ENCODE data around the gene RHOA.

RHOA gene

DNA sequence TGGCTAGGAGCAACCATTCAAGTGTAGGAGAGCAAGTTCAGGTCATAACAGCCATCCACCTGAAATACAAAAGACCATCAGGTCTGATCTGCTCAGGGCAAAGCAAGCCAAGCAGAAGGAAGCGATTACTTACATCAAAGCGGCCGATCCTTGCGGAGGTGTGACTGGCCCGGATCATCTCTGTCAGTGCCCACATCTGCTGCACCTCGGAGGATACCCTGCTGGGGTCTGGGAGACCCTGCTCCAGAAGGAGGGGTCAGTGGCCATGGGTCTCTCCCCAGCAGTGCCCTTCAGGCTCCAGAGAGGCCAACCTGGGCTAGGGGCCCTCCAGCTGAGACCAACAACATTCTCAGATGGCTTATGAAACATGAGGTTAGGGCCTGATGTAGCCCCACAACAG, 13.0 kb upstream of the RHOA start:
- TF ChIP-seq, protein P1, sequence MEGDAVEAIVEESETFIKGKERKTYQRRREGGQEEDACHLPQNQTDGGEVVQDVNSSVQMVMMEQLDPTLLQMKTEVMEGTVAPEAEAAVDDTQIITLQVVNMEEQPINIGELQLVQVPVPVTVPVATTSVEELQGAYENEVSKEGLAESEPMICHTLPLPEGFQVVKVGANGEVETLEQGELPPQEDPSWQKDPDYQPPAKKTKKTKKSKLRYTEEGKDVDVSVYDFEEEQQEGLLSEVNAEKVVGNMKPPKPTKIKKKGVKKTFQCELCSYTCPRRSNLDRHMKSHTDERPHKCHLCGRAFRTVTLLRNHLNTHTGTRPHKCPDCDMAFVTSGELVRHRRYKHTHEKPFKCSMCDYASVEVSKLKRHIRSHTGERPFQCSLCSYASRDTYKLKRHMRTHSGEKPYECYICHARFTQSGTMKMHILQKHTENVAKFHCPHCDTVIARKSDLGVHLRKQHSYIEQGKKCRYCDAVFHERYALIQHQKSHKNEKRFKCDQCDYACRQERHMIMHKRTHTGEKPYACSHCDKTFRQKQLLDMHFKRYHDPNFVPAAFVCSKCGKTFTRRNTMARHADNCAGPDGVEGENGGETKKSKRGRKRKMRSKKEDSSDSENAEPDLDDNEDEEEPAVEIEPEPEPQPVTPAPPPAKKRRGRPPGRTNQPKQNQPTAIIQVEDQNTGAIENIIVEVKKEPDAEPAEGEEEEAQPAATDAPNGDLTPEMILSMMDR (IDR thresholded peaks at IDR 0.05; ENCODE audit: control extremely low read depth, extremely low read depth, low read depth, missing control alignments), result no peak
- DNase-seq (ENCODE audit: extremely low spot score), result no peak
- POLR2A ChIA-PET, result interaction anchor here (3.8 kb wide), 1 partner anchor 13 kb away, joined by 22 read pairs; the partner anchor contains the start of genes RHOA and TCTA
- CTCF ChIA-PET, result interaction anchor here (1.7 kb wide), 1 partner anchor 9 kb away, joined by 6 read pairs; no protein-coding TSS in a partner anchor

DNA sequence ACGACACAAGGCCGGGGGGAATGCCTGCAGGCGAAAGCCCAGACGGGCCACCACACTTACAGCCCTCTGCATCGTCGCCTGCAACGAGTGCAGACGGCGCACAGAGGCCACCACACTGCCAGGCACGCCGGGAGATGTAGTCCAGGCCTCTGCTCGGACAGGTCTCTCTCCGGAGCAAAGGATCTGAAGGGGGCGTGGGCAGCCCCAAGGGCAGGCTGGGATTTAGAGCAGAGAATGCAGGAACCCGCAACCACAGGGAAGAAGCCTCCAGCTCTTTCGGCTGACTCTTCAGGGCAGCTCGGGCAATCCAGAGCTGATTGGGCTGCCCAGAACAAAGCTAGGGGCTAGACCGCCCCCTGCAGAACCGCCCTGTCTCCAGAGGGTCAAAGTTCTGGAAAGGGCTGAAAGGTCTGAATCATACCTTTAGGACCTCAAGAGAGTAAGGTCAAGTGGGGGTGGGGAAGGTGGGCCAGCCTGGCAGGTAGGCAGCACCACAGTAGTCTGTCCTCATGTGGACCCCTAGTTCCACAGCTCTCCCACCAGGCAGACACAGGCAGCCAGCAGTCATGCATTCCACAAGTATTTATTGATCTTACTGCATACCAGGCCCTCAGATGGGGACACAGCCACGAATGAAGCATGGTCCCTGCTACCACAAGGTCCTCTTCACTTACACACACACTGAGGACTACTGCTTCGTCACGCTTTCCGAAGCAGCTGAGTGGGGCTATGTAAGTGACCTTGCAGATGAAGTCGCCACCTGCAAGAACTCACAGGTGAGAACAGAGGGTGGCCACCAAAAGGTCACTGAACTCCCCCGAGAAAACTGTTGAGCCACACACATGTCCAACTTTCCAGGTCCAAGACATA, 10.8 kb upstream of the RHOA start, which contains the start of gene AMT:
Gene AMT, minus strand, starts transcription at position 95 of the 870 bp plus-strand sequence. Its CDS starts 23 bp downstream, at position 72.
- ChIA-PET POLR2A (interaction anchor here (2.5 kb wide), 1 partner anchor 10 kb away, joined by 12 read pairs; the partner anchor contains the start of genes RHOA and TCTA), CTCF (interaction anchor here (1.4 to 2.0 kb wide), 3 partner anchors 10 to 82 kb away, joined by 3 to 11 read pairs (median 4); partner anchors contain the start of genes RHOA, TCTA and USP4)
- TF ChIP-seq, protein P1 (IDR thresholded peaks at IDR 0.05; ENCODE audit: control extremely low read depth, extremely low read depth, low read depth, missing control alignments), result no peak
- no peak for DNase-seq (ENCODE audit: extremely low spot score)

DNA sequence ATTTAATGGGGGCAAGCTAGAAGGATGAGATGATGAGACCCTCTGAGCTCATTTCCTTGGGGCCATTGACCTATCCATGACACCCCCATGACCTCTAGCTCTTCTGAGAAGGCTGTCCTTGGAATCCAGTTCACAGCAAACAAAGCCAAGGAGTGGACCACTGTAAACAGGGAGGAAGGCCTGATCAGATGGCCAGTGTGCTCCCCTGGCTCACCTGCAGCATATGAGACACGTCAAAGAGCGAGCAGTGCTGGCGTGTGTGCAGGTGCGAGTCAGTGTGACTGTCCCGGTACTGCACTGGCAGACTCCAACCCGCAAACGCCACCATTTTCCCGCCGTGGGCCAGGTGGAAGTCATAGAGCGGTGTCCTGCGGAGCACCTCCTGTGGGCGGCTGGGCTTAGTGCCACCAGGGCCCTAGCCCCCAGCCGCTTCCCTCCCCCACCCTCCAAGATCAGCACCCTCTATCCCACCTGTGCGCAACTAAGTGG, 10.2 kb upstream of the RHOA start:
- ChIA-PET POLR2A (interaction anchor here (2.5 kb wide), 1 partner anchor 10 kb away, joined by 12 read pairs; the partner anchor contains the start of genes RHOA and TCTA), CTCF (interaction anchor here (0.9 to 2.0 kb wide), 6 partner anchors 9 to 316 kb away, joined by 3 to 11 read pairs (median 4); partner anchors contain the start of genes RHOA, TCTA and USP4)
- TF ChIP-seq, protein P1 (IDR thresholded peaks at IDR 0.05; ENCODE audit: control extremely low read depth, extremely low read depth, low read depth, missing control alignments), result no peak
- DNase-seq (ENCODE audit: extremely low spot score), result no peak

DNA sequence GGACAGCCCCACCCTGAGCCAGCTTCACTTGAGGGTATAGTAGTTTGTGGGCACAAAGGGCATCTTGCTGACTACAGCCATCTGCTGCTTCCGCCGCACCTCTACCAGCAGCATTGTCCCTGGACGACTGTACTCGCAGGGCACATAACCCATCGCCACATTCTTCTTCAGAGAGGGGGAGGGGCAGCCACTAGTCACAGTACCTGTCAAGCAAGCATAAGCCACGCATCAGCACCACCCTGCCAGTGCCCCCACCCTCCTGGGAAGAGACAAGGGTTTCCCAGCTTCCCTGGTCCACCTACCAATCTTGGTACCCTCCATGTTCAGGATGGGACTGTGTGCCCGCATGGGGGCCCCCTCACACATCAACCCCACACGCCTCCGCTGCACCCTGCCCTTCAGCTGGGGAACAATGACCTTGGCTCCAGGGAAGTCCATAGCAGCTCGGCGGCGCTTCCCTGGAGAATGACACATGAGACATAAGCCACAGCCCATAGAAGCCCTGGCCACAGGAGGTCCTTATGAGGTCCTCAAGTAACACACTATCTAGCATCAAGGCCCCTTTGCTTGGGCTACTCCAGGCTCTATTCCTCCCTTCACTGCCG, 5.8 kb upstream of the RHOA start:
- TF ChIP-seq, protein P1 (IDR thresholded peaks at IDR 0.05; ENCODE audit: control extremely low read depth, extremely low read depth, low read depth, missing control alignments), result no peak
- ChIA-PET CTCF (no interaction called here), POLR2A (no interaction called here)
- DNase-seq (ENCODE audit: extremely low spot score), result no peak

DNA sequence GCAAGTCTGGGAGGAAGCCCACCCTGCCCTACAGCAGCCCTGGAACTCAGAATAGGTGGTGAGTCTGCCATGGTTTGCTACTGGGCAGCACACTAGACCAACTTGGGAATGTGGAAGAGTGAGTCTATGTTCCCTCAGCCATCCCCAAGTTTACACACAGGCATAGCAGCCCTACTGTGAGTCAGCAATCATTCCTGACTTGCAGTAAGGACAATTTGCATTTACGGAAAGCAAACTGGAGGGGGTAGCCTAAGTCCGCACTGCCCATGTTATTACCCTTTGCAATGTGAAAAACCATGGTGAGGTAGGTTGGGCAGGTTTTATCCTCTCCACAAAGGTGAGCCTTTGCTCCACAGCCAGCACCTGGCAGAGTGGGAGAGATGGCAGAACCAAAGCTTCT, 5.1 kb upstream of the RHOA start:
- ChIA-PET CTCF (interaction anchor here (2.1 kb wide), 1 partner anchor 32 kb away, joined by 17 read pairs; no protein-coding TSS in a partner anchor), POLR2A (interaction anchor here (0.9 kb wide), 1 partner anchor 13 kb away, joined by 3 read pairs; no protein-coding TSS in a partner anchor)
- no peak for DNase-seq (ENCODE audit: extremely low spot score)
- TF ChIP-seq, protein P1 (IDR thresholded peaks at IDR 0.05; ENCODE audit: control extremely low read depth, extremely low read depth, low read depth, missing control alignments), result no peak
